Stimulated activated naive CD8-positive, alpha-beta T cell treated with anti-CD3 and anti-CD28 coated beads, Interleukin-15, Interleukin-2, amounts not matched to agents 100 U/mL and 50 U/mL, for 24 hours (primary cell): ENCODE results near the gene TREM1.
"Not testable (repeated sequence)": the region's sequence is repeated elsewhere in the genome, so short reads cannot be mapped to it uniquely, and the experiment has no call there.

ENCODE experiments used
- ATAC-seq: fragments of 150-1000 bp; cut with Tn5 transposase; one replicate; pipeline ENCODE4 v1.10.0; 2021
- DNase-seq: peaks from one replicate; pipeline ENCODE4 v3.0.0; 2021

The TREM1 gene

GRCh38 chr6:41257369-41258195 lies 28.9 kb downstream of the TREM1 start:
- DNase-seq (no peak), ATAC-seq (no peak)

- ATAC-seq = no peak
- no peak for DNase-seq
Measured at GRCh38 chr6:41256383-41256782, 30.1 kb downstream of the TREM1 start.

GRCh38 chr6:41255638-41256246 lies 30.7 kb downstream of the TREM1 start:
- DNase-seq = no peak
- ATAC-seq = no peak

- no peak for ATAC-seq
- no peak for DNase-seq
Measured at GRCh38 chr6:41255110-41255509, 31.4 kb downstream of the TREM1 start.

- ATAC-seq (no peak), DNase-seq (no peak)
Measured at GRCh38 chr6:41252401-41253169, 33.9 kb downstream of the TREM1 start.

- no peak for ATAC-seq
- no peak for DNase-seq
Measured at GRCh38 chr6:41247882-41248705, 38.4 kb downstream of the TREM1 start.

GRCh38 chr6:41247288-41247865 lies 39.1 kb downstream of the TREM1 start:
- no peak for ATAC-seq
- no peak for DNase-seq

GRCh38 chr6:41246529-41246928 lies 40.0 kb downstream of the TREM1 start:
- not testable (repeated sequence) for ATAC-seq

GRCh38 chr6:41239467-41240159 lies 46.9 kb downstream of the TREM1 start:
- ATAC-seq (no peak), DNase-seq (no peak)

More at GRCh38 chr6:41246529-41246928, 40.0 kb downstream of the TREM1 start:
- DNase-seq = not testable (repeated sequence)

GRCh38 chr6:41237128-41237527 lies 49.4 kb downstream of the TREM1 start:
- DNase-seq = no peak
- peak; percentile 23 for ATAC-seq

- ATAC-seq (no peak), DNase-seq (no peak)
Measured at GRCh38 chr6:41236276-41236675, 50.2 kb downstream of the TREM1 start.

GRCh38 chr6:41232667-41233066 lies 53.8 kb downstream of the TREM1 start:
- ATAC-seq (no peak), DNase-seq (no peak)

GRCh38 chr6:41231246-41231645 lies 55.2 kb downstream of the TREM1 start:
- ATAC-seq (no peak), DNase-seq (no peak)

- no peak for ATAC-seq
- no peak for DNase-seq
Measured at GRCh38 chr6:41229721-41230120, 56.8 kb downstream of the TREM1 start.

- DNase-seq (no peak), ATAC-seq (no peak)
Measured at GRCh38 chr6:41228616-41229015, 57.9 kb downstream of the TREM1 start.

GRCh38 chr6:41228096-41228495 lies 58.4 kb downstream of the TREM1 start, which contains the start of gene TREML4:
Gene TREML4, plus strand, starts transcription at chr6:41228349. Its CDS starts 79 bp downstream, at chr6:41228428.
- DNase-seq (no peak), ATAC-seq (no peak)

GRCh38 chr6:41226752-41227151 lies 59.7 kb downstream of the TREM1 start:
- no peak for DNase-seq
- no peak for ATAC-seq

- DNase-seq (no peak), ATAC-seq (no peak)
Measured at GRCh38 chr6:41224800-41225199, 61.7 kb downstream of the TREM1 start.
